WTC11 (cell line): ENCODE results near the gene HACD2. TPM values are rescaled to one million over a fixed set of nuclear protein-coding genes. Genes with fewer than 3 reads are reported as not detected.
A peak's percentile ranks its signal among the peaks of the same experiment; 100 is the strongest.

Experiments used
- ATAC-seq: fragments of 200-7000 bp; cut with Tn5 transposase; 2 replicates; pipeline ENCODE4 v1.10.0; 2021; ENCODE audit warnings: mild to moderate bottlenecking, moderate library complexity
- CTCF ChIA-PET: fragments of 300-600 bp; sonication (Branson Sonifier 250); formaldehyde crosslinking; loops from one replicate; lab custom pipeline; 2021; ENCODE audit warnings: antibody characterized with exemption; lab: Charles Lee
- POLR2A ChIA-PET: fragments of 350-600 bp; sonication (Branson Sonifier 250); formaldehyde crosslinking; loops from one replicate; lab custom pipeline; 2021; ENCODE audit warnings: antibody characterized with exemption; lab: Charles Lee
- DNase-seq: peaks from one replicate; pipeline ENCODE4 v3.0.0; 2021; ENCODE audit warnings: low spot score
- H3K27ac Mint-ChIP-seq: 2 replicates; pipeline ENCODE4 v1.8.0; 2021; ENCODE audit warnings: mixed read lengths
- H3K27me3 Mint-ChIP-seq: 2 replicates; pipeline ENCODE4 v1.8.0; 2021; ENCODE audit warnings: low read depth, mild to moderate bottlenecking, moderate library complexity, mixed read lengths
- H3K36me3 Mint-ChIP-seq: 2 replicates; pipeline ENCODE4 v1.8.0; 2021; ENCODE audit warnings: mixed read lengths
- H3K4me1 Mint-ChIP-seq: 2 replicates; pipeline ENCODE4 v1.8.0; 2022; ENCODE audit warnings: mixed read lengths
- H3K4me3 Mint-ChIP-seq: 2 replicates; pipeline ENCODE4 v1.8.0; 2021; ENCODE audit warnings: mild to moderate bottlenecking, moderate library complexity, mixed read lengths
- H3K9me3 Mint-ChIP-seq: 2 replicates; pipeline ENCODE4 v1.8.0; 2021; ENCODE audit warnings: mixed read lengths
- ATF1 ChIP-seq: sonication (generic); formaldehyde crosslinking; IDR thresholded peaks from 2 replicates; pipeline ENCODE4 v1.8.1; 2023; ENCODE audit warnings: mild to moderate bottlenecking, moderate library complexity, missing genetic modification reagents
- GRHL2 ChIP-seq: fragments of 250-450 bp; sonication (Bioruptor Pico); IDR thresholded peaks from 2 replicates; pipeline ENCODE4 v1.8.0; 2022; ENCODE audit warnings: mild to moderate bottlenecking, moderate library complexity; ENCODE audit not compliant: insufficient replicate concordance, severe bottlenecking
- MXD4 ChIP-seq: fragments of 250-450 bp; sonication (Bioruptor Pico); IDR thresholded peaks from 2 replicates; pipeline ENCODE4 v1.8.0; 2021; ENCODE audit warnings: mild to moderate bottlenecking, moderate library complexity, borderline replicate concordance
- NFATC4 ChIP-seq: fragments of 250-450 bp; sonication (Bioruptor Pico); IDR thresholded peaks from 2 replicates; pipeline ENCODE4 v1.9.0; 2021; ENCODE audit warnings: mild to moderate bottlenecking
- total RNA-seq: library from RNA; stranded (reverse); gene quantifications from 3 replicates; pipeline ENCODE4 v1.2.3, GENCODE V29; 2021
- TF ChIP-seq, protein P1 (sequence below): fragments of 250-450 bp; sonication (Bioruptor Pico); IDR thresholded peaks from 2 replicates; pipeline ENCODE4 v1.9.0; 2021; ENCODE audit warnings: moderate library complexity, mild to moderate bottlenecking, inconsistent platforms, borderline replicate concordance
- TF ChIP-seq, protein P2 (sequence below): fragments of 250-450 bp; sonication (Bioruptor Pico); IDR thresholded peaks from 2 replicates; pipeline ENCODE4 v2.1.2; 2022; ENCODE audit warnings: mild to moderate bottlenecking, moderate library complexity
- TF ChIP-seq, protein P3 (sequence below): sonication (generic); formaldehyde crosslinking; IDR thresholded peaks from 2 replicates; pipeline ENCODE4 v1.8.0; 2022; ENCODE audit warnings: mild to moderate bottlenecking, missing genetic modification reagents
- TF ChIP-seq, protein P4 (sequence below): sonication (generic); formaldehyde crosslinking; IDR thresholded peaks from 2 replicates; pipeline ENCODE4 v1.8.0; 2022; ENCODE audit warnings: mild to moderate bottlenecking, missing genetic modification reagents
- TF ChIP-seq, protein P5 (sequence below): sonication (generic); formaldehyde crosslinking; IDR thresholded peaks from 2 replicates; pipeline ENCODE4 v1.8.1; 2022; ENCODE audit warnings: mild to moderate bottlenecking, missing genetic modification reagents, moderate library complexity, borderline replicate concordance
- TF ChIP-seq, protein P6 (sequence below): sonication (generic); formaldehyde crosslinking; IDR thresholded peaks from 2 replicates; pipeline ENCODE4 v1.8.1; 2023; ENCODE audit warnings: mild to moderate bottlenecking, missing genetic modification reagents, moderate library complexity
- TF ChIP-seq, protein P7 (sequence below): sonication (generic); formaldehyde crosslinking; IDR thresholded peaks from 2 replicates; pipeline ENCODE4 v1.8.0; 2022; ENCODE audit warnings: missing genetic modification reagents

HACD2 gene
- total RNA-seq, 1 experiment from 2014 or later: 26.1 TPM

DNA sequence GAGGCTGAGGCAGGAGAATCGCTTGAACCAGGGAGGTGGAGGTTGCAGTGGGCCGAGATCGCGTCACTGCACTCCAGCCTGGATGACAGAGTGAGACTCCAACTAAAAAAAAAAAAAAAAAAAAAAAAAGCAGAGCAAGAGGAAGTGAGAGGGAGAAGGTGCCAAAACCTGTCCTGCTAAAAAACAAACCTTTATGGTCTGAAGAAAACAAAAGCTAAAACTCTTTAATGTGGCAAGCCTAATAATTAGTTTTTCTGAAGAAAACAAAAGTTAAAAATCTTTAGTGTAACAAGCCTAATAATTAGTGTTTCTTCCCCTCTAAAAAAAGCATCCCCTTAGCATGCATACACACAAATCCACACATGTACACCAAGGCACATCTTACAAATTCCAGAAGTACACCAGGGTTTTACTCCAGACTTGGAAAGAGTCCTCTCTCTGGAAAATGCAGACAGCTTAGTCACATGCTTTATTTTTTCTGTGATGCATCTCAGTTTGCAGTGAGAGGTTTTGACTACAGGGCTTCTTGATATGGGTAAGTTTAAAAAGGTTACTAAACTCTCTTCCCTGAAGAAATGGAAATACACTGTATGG lies 65.9 kb downstream of the HACD2 start:
- DNase-seq: no peak
- no peaks in the 10 kb centered on the region; the same call in 1 of the 2 replicates for H3K36me3 Mint-ChIP-seq
- CTCF ChIA-PET: interaction anchor here (0.7 kb wide), 1 partner anchor 1625 kb away, joined by 4 read pairs; no protein-coding TSS in a partner anchor
- no peaks in the 10 kb centered on the region for H3K9me3 Mint-ChIP-seq
- POLR2A ChIA-PET: no interaction called here
- no peaks in the 10 kb centered on the region for H3K4me1 Mint-ChIP-seq
- no peak overlapping the region for H3K27ac Mint-ChIP-seq
- H3K4me3 Mint-ChIP-seq: no peak overlapping the region
- no peaks in the 10 kb centered on the region for H3K27me3 Mint-ChIP-seq
- TF ChIP-seq, protein P1, sequence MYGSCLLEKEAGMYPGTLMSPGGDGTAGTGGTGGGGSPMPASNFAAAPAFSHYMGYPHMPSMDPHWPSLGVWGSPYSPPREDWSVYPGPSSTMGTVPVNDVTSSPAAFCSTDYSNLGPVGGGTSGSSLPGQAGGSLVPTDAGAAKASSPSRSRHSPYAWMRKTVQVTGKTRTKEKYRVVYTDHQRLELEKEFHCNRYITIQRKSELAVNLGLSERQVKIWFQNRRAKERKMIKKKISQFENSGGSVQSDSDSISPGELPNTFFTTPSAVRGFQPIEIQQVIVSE (CRISPR knock-in tag): no peak
- TF ChIP-seq, all 79 proteins: peak for 0
- no peak for ATAC-seq

DNA sequence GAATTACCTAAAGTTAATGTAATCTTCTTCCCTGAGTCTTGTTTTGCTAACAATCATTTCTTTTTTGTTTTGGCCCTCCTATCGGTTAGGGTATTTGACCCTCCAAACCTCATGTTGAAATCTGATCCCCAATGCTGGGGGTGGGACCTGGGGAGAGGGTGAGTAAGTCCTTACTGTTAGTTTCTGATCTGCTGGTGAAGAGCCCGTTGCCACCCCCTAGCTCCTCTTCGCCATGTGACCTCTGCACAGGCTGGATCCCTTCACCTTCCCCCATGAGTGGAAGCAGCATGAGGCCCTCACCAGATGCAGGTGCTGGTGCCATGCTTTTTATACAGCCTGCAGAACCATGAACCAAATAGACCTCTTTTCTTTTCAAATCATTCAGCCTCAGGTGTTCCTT lies 73.1 kb downstream of the HACD2 start:
- Mint-ChIP-seq H3K4me1 (peaks cover 14% of the 10 kb centered on the region), H3K27me3 (no peaks in the 10 kb centered on the region), H3K36me3 (peaks cover 9% of the 10 kb centered on the region), H3K4me3 (no peak overlapping the region), H3K27ac (no peak overlapping the region)
- DNase-seq: peak; percentile 21
- POLR2A ChIA-PET: no interaction called here
- peak; percentile 74 for ATAC-seq
- TF ChIP-seq, protein P2, sequence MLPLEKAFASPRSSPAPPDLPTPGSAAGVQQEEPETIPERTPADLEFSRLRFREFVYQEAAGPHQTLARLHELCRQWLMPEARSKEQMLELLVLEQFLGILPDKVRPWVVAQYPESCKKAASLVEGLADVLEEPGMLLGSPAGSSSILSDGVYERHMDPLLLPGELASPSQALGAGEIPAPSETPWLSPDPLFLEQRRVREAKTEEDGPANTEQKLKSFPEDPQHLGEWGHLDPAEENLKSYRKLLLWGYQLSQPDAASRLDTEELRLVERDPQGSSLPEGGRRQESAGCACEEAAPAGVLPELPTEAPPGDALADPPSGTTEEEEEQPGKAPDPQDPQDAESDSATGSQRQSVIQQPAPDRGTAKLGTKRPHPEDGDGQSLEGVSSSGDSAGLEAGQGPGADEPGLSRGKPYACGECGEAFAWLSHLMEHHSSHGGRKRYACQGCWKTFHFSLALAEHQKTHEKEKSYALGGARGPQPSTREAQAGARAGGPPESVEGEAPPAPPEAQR (CRISPR knock-in tag): no peak
- TF ChIP-seq, protein P1 (CRISPR knock-in tag): no peak
- TF ChIP-seq, protein P3, sequence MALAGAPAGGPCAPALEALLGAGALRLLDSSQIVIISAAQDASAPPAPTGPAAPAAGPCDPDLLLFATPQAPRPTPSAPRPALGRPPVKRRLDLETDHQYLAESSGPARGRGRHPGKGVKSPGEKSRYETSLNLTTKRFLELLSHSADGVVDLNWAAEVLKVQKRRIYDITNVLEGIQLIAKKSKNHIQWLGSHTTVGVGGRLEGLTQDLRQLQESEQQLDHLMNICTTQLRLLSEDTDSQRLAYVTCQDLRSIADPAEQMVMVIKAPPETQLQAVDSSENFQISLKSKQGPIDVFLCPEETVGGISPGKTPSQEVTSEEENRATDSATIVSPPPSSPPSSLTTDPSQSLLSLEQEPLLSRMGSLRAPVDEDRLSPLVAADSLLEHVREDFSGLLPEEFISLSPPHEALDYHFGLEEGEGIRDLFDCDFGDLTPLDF (CRISPR knock-in tag): no peak
- TF ChIP-seq, protein P4, sequence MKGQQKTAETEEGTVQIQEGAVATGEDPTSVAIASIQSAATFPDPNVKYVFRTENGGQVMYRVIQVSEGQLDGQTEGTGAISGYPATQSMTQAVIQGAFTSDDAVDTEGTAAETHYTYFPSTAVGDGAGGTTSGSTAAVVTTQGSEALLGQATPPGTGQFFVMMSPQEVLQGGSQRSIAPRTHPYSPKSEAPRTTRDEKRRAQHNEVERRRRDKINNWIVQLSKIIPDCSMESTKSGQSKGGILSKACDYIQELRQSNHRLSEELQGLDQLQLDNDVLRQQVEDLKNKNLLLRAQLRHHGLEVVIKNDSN (CRISPR knock-in tag): peak; percentile 33; the same call in 1 of the 2 replicates
- TF ChIP-seq GRHL2 (no peak), ATF1 (CRISPR knock-in tag) (no peak), MXD4 (CRISPR knock-in tag) (no peak), NFATC4 (CRISPR knock-in tag) (no peak)
- TF ChIP-seq, protein P5, sequence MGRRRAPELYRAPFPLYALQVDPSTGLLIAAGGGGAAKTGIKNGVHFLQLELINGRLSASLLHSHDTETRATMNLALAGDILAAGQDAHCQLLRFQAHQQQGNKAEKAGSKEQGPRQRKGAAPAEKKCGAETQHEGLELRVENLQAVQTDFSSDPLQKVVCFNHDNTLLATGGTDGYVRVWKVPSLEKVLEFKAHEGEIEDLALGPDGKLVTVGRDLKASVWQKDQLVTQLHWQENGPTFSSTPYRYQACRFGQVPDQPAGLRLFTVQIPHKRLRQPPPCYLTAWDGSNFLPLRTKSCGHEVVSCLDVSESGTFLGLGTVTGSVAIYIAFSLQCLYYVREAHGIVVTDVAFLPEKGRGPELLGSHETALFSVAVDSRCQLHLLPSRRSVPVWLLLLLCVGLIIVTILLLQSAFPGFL (CRISPR knock-in tag): no peak
- TF ChIP-seq, protein P6, sequence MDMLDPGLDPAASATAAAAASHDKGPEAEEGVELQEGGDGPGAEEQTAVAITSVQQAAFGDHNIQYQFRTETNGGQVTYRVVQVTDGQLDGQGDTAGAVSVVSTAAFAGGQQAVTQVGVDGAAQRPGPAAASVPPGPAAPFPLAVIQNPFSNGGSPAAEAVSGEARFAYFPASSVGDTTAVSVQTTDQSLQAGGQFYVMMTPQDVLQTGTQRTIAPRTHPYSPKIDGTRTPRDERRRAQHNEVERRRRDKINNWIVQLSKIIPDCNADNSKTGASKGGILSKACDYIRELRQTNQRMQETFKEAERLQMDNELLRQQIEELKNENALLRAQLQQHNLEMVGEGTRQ: peak; percentile 71
- TF ChIP-seq, protein P7, sequence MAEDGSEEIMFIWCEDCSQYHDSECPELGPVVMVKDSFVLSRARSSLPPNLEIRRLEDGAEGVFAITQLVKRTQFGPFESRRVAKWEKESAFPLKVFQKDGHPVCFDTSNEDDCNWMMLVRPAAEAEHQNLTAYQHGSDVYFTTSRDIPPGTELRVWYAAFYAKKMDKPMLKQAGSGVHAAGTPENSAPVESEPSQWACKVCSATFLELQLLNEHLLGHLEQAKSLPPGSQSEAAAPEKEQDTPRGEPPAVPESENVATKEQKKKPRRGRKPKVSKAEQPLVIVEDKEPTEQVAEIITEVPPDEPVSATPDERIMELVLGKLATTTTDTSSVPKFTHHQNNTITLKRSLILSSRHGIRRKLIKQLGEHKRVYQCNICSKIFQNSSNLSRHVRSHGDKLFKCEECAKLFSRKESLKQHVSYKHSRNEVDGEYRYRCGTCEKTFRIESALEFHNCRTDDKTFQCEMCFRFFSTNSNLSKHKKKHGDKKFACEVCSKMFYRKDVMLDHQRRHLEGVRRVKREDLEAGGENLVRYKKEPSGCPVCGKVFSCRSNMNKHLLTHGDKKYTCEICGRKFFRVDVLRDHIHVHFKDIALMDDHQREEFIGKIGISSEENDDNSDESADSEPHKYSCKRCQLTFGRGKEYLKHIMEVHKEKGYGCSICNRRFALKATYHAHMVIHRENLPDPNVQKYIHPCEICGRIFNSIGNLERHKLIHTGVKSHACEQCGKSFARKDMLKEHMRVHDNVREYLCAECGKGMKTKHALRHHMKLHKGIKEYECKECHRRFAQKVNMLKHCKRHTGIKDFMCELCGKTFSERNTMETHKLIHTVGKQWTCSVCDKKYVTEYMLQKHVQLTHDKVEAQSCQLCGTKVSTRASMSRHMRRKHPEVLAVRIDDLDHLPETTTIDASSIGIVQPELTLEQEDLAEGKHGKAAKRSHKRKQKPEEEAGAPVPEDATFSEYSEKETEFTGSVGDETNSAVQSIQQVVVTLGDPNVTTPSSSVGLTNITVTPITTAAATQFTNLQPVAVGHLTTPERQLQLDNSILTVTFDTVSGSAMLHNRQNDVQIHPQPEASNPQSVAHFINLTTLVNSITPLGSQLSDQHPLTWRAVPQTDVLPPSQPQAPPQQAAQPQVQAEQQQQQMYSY: no peak
- TF ChIP-seq, all 79 proteins: peak for 2
- no peaks in the 10 kb centered on the region for H3K9me3 Mint-ChIP-seq
- CTCF ChIA-PET: interaction anchor here (0.6 kb wide), 1 partner anchor 108 kb away, joined by 4 read pairs; no protein-coding TSS in a partner anchor
